Neural progenitor cell (in vitro differentiated cells): ENCODE results near the gene STKLD1. TPM values are rescaled to one million over a fixed set of nuclear protein-coding genes. Genes with fewer than 3 reads are reported as not detected.
"Not testable (repeated sequence)": the region's sequence is repeated elsewhere in the genome, so short reads cannot be mapped to it uniquely, and the experiment has no call there.

Experiments
- DNase-seq: peaks from one replicate; pipeline ENCODE4 v3.0.0-alpha.2; 2016; ENCODE audit warnings: low spot score
- H2AFZ ChIP-seq: fragments of 200-600 bp; sonication (generic); replicated peaks from 2 replicates; pipeline ENCODE4 v1.6.1; 2016; ENCODE audit warnings: antibody characterized with exemption
- H3F3A ChIP-seq: fragments of 200-600 bp; sonication (generic); 2 replicates; pipeline ENCODE4 v1.6.1; 2016; ENCODE audit warnings: antibody characterized with exemption, low read depth
- H3K27ac ChIP-seq: fragments of 200-600 bp; sonication (generic); 2 replicates; pipeline ENCODE4 v1.5.1; 2016; ENCODE audit warnings: mild to moderate bottlenecking
- H3K27me3 ChIP-seq: fragments of 200-600 bp; sonication (generic); 2 replicates; pipeline ENCODE4 v1.6.1; 2016; ENCODE audit warnings: mild to moderate bottlenecking, moderate library complexity
- H3K36me3 ChIP-seq: fragments of 200-600 bp; sonication (generic); 2 replicates; pipeline ENCODE4 v1.5.1; 2016
- H3K4me1 ChIP-seq: fragments of 200-600 bp; sonication (generic); 2 replicates; pipeline ENCODE4 v1.6.1; 2016; ENCODE audit warnings: mixed run types
- H3K4me2 ChIP-seq: fragments of 200-600 bp; sonication (generic); 2 replicates; pipeline ENCODE4 v1.6.1; 2016
- H3K4me3 ChIP-seq: fragments of 200-600 bp; sonication (generic); 2 replicates; pipeline ENCODE4 v1.5.1; 2016
- H3K79me2 ChIP-seq: fragments of 200-600 bp; sonication (generic); 2 replicates; pipeline ENCODE4 v1.6.1; 2016; ENCODE audit warnings: low read depth
- H3K9ac ChIP-seq: fragments of 200-600 bp; sonication (generic); 2 replicates; pipeline ENCODE4 v1.6.1; 2016
- H3K9me3 ChIP-seq: fragments of 200-600 bp; sonication (generic); 2 replicates; pipeline ENCODE4 v1.5.1; 2016; ENCODE audit warnings: low read depth
- H4K20me1 ChIP-seq: fragments of 200-600 bp; sonication (generic); 2 replicates; pipeline ENCODE4 v1.6.1; 2016; ENCODE audit warnings: low read depth
- H3K27ac Mint-ChIP-seq: 3 replicates; pipeline ENCODE4 v1.8.0; 2021; ENCODE audit warnings: mixed read lengths
- H3K27me3 Mint-ChIP-seq: 2 replicates; pipeline ENCODE4 v1.8.0; 2022; ENCODE audit warnings: low read depth, mild to moderate bottlenecking, inconsistent platforms, moderate library complexity, mixed read lengths; ENCODE audit not compliant: insufficient read depth
- H3K36me3 Mint-ChIP-seq: 3 replicates; pipeline ENCODE4 v1.8.0; 2021; ENCODE audit warnings: mixed read lengths
- H3K4me1 Mint-ChIP-seq: 3 replicates; pipeline ENCODE4 v1.8.0; 2021; ENCODE audit warnings: mixed read lengths
- H3K4me3 Mint-ChIP-seq: 3 replicates; pipeline ENCODE4 v1.8.0; 2021; ENCODE audit warnings: mild to moderate bottlenecking, moderate library complexity, mixed read lengths
- H3K9me3 Mint-ChIP-seq: 3 replicates; pipeline ENCODE4 v1.8.0; 2020; ENCODE audit warnings: mixed read lengths
- CTCF ChIP-seq: fragments of 200-600 bp; sonication (generic); IDR thresholded peaks from 2 replicates; pipeline ENCODE4 v1.5.1; 2017; ENCODE audit warnings: antibody characterized with exemption, mild to moderate bottlenecking
- EZH2 ChIP-seq: fragments of 200-600 bp; sonication (generic); IDR thresholded peaks from 2 replicates; pipeline ENCODE4 v1.6.1; 2017; ENCODE audit warnings: antibody characterized with exemption, mild to moderate bottlenecking, moderate library complexity
- EZH2phosphoT487 ChIP-seq: fragments of 200-600 bp; sonication (generic); IDR thresholded peaks from 2 replicates; pipeline ENCODE4 v1.6.1; 2017; ENCODE audit warnings: antibody characterized with exemption
- total RNA-seq: library from RNA; depleted of rRNA; stranded (reverse); fragments of >200 nt; gene quantifications from 2 replicates; pipeline ENCODE4 v1.2.3, GENCODE V29; 2015; ENCODE audit warnings: low replicate concordance

The STKLD1 gene
- total RNA-seq, 1 donor from 2014 or later, result 0.58 TPM

GRCh38 chr9:133372144-133372543, 4.0 kb upstream of the STKLD1 start:
- Histone ChIP-seq H3K4me3 (no peak overlapping the region), H3K27me3 (peaks cover 7% of the 10 kb centered on the region), H3K9ac (no peak overlapping the region), H3K4me2 (no peak overlapping the region), H3F3A (no peaks in the 10 kb centered on the region), H3K36me3 (no peaks in the 10 kb centered on the region), H3K79me2 (peaks cover 87% of the 10 kb centered on the region), H4K20me1 (peaks cover 85% of the 10 kb centered on the region), H3K27ac (no peak overlapping the region), H3K9me3 (no peaks in the 10 kb centered on the region), H2AFZ (no peak overlapping the region), H3K4me1 (peaks cover 4% of the 10 kb centered on the region)
- no peak overlapping the region for H3K27ac Mint-ChIP-seq
- peaks cover 19% of the 10 kb centered on the region for H3K36me3 Mint-ChIP-seq
- H3K4me3 Mint-ChIP-seq, result no peak overlapping the region
- H3K27me3 Mint-ChIP-seq, result peaks cover 2% of the 10 kb centered on the region
- peaks cover 15% of the 10 kb centered on the region for H3K4me1 Mint-ChIP-seq
- DNase-seq, result no peak
- H3K9me3 Mint-ChIP-seq, result no peaks in the 10 kb centered on the region
- TF ChIP-seq EZH2 (no peak), CTCF (no peak), EZH2phosphoT487 (no peak)

- Histone ChIP-seq H3K27me3 (peaks cover 13% of the 10 kb centered on the region), H3K27ac (no peak overlapping the region), H3K9ac (peak overlapping the region; percentile 94), H3F3A (no peaks in the 10 kb centered on the region), H3K79me2 (peaks cover 62% of the 10 kb centered on the region), H3K4me1 (peaks cover 4% of the 10 kb centered on the region), H3K4me2 (peak overlapping the region; percentile 92), H2AFZ (no peak overlapping the region), H3K9me3 (no peaks in the 10 kb centered on the region), H4K20me1 (peaks cover 60% of the 10 kb centered on the region), H3K36me3 (no peaks in the 10 kb centered on the region), H3K4me3 (peak overlapping the region; percentile 99)
- no peak for DNase-seq
- H3K27ac Mint-ChIP-seq, result peak overlapping the region; percentile 94
- TF ChIP-seq EZH2phosphoT487, result no peak
- no peak for TF ChIP-seq CTCF
- no peak for TF ChIP-seq EZH2
- H3K36me3 Mint-ChIP-seq, result peaks cover 14% of the 10 kb centered on the region
- H3K4me3 Mint-ChIP-seq, result peak overlapping the region; percentile 99
- H3K9me3 Mint-ChIP-seq, result no peaks in the 10 kb centered on the region
- peaks cover 4% of the 10 kb centered on the region for H3K27me3 Mint-ChIP-seq
- H3K4me1 Mint-ChIP-seq, result peaks cover 18% of the 10 kb centered on the region
These were observed 1.5 kb upstream of the STKLD1 start for GRCh38 chr9:133374612-133375115.

- H4K20me1 ChIP-seq, result peaks cover 55% of the 10 kb centered on the region
- no peaks in the 10 kb centered on the region for H3F3A ChIP-seq
- peaks cover 13% of the 10 kb centered on the region for H3K27me3 ChIP-seq
- Mint-ChIP-seq H3K4me3 (peak overlapping the region; percentile 99), H3K4me1 (peaks cover 15% of the 10 kb centered on the region), H3K9me3 (no peaks in the 10 kb centered on the region), H3K27ac (peak overlapping the region; percentile 94), H3K36me3 (peaks cover 11% of the 10 kb centered on the region), H3K27me3 (peaks cover 4% of the 10 kb centered on the region)
- H3K27ac ChIP-seq, result peak overlapping the region; percentile 91
- H3K4me2 ChIP-seq, result peak overlapping the region; percentile 92
- peaks cover 56% of the 10 kb centered on the region for H3K79me2 ChIP-seq
- TF ChIP-seq CTCF (peak; percentile 37), EZH2phosphoT487 (no peak)
- no peaks in the 10 kb centered on the region for H3K9me3 ChIP-seq
- H3K36me3 ChIP-seq, result no peaks in the 10 kb centered on the region
- peaks cover 4% of the 10 kb centered on the region for H3K4me1 ChIP-seq
- no peak overlapping the region for H2AFZ ChIP-seq
- peak overlapping the region; percentile 99 for H3K4me3 ChIP-seq
- peak; percentile 49 for DNase-seq
- peak overlapping the region; percentile 94 for H3K9ac ChIP-seq
These were observed 946 bp upstream of the STKLD1 start for GRCh38 chr9:133375116-133375723.

GRCh38 chr9:133377280-133377679, 1.1 kb downstream of the STKLD1 start:
- H3K9me3 ChIP-seq, H3K9me3 Mint-ChIP-seq: not testable (repeated sequence)
- H3K4me2 ChIP-seq, result peak overlapping the region; percentile 83

More at GRCh38 chr9:133377280-133377679, 1.1 kb downstream of the STKLD1 start:
- peaks cover 34% of the 10 kb centered on the region for H4K20me1 ChIP-seq
- H3K27me3 ChIP-seq, result peaks cover 13% of the 10 kb centered on the region
- not testable (repeated sequence) for H3K27ac ChIP-seq, H3K27me3 Mint-ChIP-seq, H2AFZ ChIP-seq, H3F3A ChIP-seq, H3K27ac Mint-ChIP-seq, H3K36me3 Mint-ChIP-seq, H3K4me3 ChIP-seq, DNase-seq, H3K4me1 ChIP-seq, H3K36me3 ChIP-seq, H3K9ac ChIP-seq
- H3K4me3 Mint-ChIP-seq, result peak overlapping the region; percentile 83
- H3K79me2 ChIP-seq, result peaks cover 36% of the 10 kb centered on the region
- H3K4me1 Mint-ChIP-seq, result peaks cover 13% of the 10 kb centered on the region
